HG02588 (cell line): ENCODE measurements around the gene LARP1B.
"Not testable (repeated sequence)": the region's sequence is repeated elsewhere in the genome, so short reads cannot be mapped to it uniquely, and the experiment has no call there.

Experiments used
- ATAC-seq: cut with Tn5 transposase; IDR thresholded peaks from one replicate; pipeline ENCODE4 v1.9.1; 2021; ENCODE audit warnings: mild to moderate bottlenecking, moderate library complexity; ENCODE audit not compliant: unreplicated experiment

LARP1B gene

DNA sequence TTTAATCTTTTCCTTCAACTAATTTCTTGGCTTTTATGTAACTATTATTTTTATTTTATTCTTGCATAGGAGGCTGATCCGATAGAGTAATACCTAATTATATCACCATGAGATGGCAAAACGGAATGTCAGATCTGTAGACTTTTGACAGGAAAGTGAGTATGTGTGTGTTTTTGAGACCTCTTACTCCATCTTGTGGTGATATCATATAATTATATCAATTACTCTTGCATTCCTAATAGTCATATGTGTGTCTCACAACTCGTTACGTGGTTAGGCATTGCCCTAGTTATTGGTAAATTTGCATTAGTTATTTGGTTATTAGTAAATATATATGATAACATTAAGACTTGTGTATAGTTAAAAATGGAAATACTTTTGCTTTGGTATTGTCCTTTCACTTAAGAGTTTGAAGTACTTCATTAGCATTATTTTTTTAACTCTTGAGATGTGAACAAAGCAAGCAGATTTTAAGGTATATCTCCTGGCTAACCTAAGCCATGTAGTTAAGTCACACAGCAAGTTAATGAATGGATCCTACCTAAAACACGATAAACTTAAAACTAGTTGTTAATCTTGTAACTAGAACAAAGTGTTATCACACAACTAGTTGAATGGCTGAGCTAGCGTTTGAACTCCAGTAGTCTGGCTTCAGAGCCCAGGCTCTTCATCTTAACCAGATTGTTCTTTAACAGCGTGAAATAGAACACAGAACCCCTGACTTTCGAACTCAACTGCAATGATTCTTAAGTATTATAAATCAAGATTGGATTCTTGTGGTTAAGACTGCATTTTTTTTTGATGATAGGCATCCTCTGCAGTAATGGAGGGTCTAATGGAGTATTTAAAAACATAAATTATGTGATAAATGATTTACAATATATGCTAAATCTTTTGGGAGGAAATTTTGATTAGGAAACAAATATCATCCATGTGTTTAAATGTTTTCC is 159.4 kb downstream of the LARP1B start:
- no peak for ATAC-seq

DNA sequence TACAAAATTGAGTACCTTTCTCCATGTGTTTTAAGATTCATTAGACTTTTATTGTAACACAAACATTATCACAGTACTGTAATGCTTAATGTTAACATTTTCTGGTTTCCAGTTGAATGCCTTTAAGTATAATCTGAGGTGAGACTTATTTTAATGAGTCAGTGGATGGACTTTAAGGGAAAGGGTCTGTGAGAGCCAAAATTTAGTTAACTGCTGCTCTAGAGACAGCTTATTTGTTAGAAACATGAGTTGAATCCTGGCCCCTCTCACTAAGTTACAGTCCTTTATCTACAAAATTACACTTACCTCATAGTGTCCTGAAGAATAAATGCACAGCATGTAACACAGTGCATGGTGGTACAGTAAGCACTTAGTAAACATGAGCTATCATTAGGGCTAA is 160.5 kb downstream of the LARP1B start:
- ATAC-seq: no peak

DNA sequence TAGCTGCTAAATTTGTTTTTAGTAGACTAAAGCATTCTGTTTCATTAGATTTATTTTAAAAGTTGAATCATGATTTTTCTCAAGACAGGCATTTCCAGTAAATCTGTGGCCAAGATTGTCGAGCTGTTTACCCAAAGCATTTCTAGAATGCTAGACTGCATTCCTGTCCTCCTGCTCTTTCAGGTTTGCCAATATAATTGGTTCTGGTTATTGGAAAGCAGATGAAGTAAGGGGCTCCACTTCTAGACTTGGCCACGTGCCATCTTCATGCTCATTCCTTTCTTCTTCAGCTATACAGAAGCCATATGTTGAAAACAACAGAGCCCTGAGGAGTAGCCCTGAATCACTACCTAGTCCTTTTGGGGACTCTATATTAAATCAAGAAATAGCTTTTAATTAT is 164.0 kb downstream of the LARP1B start:
- no peak for ATAC-seq

DNA sequence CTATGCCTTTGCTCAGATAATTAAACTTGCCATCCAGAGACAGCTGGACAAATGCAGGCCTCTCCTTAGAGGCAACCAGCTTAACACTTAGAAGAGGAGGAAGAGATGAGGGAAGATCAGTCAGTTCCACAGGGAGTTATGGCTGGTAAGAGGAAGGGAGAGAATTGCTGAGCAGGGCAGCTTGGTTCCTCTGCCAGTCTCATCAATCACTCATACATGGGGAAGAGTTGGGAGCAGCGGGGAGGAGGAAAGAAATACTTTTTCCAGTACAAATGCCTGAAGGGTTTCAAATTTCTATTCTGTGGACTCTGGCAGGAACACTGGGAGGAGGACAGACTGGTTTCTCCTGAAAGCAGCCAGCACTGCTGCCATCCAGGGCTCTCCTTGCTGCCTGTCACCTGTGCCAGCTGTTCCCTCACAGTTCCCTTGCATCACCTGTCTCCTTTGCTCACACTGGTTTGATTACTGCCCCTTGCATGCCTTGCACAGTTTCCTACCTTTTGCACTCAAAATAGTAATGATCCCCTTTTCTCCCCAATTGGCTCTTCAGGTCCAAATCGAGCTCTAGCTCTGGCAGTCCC is 167.0 kb downstream of the LARP1B start:
- no peak for ATAC-seq

DNA sequence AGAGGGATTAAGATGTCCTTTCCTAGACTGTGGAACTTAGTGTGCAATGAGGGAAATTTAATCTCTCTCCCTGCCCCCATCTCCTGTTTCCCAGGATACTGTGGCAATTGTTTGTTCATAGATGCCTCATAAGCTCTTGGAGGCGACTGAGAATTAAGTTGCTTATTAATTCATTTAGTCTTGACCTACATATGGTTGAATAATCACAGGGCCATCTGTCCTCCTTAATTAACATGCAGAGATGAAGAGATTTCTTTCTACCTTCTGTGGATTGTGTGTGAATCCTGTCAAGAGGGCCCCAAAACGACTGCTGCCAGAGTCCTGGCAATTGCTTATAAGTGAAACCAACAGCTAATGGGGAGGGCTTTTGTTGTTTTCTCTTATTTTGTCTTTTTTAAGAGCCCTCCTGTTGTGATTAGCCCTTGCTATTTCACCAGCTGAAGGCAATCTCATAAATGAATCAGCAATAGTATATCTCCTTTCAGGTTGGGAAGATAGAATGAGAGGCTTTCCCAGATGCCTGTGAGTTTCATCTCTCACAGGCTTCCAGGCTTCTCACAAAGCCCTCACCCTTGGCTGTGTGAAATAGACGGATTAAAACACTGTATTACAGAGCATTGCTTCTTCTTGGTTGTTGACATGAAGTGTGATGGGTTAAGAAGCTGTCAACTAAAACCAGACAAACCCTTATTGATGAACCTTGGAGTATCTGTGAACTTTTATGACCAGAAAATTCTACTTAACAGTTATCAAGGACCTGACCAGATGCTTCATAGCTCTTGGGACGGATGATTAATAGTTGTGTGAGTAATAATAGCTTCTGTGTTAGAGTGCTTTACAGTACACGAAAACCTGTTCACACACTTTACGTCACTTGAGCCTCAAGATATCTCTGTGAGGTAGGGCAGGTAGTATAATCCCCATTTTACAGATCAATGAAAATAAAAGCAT is 168.0 kb downstream of the LARP1B start:
- no peak for ATAC-seq

DNA sequence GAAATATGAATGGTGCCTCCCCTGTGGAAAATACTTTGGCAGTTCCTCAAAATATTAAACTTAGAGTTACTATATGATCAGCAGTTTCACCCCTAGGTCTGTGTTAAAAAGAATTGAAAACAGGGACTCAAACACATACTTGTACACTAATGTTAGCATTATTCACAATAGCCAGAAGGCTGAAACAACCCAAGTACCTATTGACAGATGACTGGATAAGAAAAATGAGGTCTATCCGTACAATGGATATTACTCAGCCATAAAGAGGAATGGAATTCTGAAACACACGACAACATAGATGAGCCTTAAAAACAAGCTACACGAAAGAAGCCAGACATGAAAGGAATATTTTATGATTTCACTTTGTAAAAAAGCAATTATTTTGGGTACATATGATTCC is 171.6 kb downstream of the LARP1B start:
- ATAC-seq: no peak

DNA sequence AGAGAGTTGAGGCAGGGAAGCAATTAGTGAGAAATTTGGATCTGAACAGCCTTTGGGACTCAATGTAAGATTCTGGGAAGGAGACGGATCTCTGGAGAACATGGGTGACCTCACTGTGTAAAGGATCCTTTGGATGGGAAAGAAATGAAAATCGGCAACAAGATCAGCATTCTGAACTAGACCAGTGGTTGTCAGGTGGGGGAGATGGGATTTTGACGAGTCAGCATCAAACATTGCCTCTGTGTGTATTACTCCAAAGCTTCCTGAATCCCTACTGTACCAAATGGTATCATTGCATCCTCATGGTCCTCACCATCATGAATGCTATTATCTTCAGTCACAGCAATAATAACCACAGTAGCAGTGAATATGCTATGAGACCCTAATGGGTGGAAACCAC is 173.7 kb downstream of the LARP1B start:
- ATAC-seq: no peak

DNA sequence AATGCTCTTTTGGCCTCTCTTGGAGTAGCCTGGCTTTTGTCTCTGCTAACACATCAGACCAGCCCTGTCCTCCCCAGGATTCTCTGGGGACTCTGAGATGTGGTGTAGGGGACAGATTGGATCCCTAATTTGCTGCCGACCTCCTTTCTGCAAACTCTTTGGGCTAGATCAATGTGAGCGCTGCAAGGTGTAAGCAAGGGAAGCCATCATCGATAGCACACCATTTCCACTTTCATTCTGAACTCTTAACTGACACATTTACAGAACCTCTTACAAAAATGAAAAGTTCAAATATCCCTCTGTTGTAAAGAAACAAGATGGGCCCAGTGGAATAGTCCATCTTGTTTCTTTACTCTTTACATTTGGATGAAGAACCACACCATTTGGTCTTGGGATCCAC is 179.9 kb downstream of the LARP1B start:
- ATAC-seq: no peak

DNA sequence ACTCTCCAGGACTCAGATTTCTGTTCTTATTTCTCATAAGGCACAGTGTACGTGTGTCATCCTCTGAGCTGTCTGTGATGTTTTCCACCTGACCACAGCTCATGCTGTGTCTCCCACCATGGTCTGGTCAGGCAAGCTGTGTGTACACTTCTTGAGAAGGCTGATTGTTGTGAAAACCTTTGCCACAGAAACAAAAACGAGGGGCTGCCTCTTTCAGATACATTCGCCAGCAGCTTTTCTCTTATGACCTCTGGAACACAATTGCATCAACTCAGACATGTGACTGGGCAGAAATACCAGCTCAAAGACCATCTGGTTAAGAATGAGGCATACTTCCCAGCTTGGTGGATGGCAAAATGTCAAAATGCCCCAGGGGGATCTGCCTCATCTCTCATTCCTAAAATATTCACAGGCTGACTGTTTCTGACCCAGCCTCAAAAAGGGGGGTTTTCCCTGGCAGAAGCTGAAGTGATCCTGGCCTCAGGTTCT is 180.4 kb downstream of the LARP1B start:
- ATAC-seq: no peak

DNA sequence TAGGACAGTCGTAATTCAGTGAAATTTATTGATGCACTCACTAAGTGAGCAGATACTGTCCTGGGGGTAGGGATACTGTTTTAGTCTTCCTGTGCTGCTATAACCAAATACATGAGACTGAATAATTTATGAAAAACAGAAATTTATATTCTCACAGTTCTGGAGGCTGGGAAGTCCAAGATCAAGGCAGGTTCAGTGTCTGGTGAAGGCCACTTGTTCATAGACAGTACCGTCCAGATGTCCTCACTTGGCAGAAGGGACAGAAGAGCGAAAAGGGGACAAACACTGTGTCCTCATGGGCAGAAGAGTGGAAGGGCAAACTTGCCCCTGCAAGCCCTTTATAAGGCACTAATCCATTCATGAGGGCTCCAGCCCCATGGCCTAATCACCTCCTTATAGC is 180.9 kb downstream of the LARP1B start:
- ATAC-seq: no peak

DNA sequence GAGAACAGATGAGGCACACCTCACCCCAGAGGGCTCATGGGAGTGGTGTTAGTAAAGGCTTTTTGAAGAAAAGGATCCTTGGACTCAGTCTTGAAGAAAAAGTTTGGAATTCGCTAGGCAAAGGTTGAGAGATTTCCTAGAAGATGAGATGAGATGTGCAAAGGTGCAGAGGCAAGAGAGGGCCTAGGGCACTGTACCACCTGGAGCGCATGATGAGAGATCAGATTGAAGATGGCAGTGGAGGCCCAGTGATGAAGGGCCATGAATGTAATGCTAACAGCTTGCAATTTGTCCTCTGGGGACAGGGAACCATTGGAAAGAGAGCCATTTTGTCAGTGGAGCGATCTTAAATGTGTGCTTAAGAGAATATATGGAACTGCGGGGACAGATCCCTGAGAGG is 181.5 kb downstream of the LARP1B start:
- ATAC-seq: no peak

DNA sequence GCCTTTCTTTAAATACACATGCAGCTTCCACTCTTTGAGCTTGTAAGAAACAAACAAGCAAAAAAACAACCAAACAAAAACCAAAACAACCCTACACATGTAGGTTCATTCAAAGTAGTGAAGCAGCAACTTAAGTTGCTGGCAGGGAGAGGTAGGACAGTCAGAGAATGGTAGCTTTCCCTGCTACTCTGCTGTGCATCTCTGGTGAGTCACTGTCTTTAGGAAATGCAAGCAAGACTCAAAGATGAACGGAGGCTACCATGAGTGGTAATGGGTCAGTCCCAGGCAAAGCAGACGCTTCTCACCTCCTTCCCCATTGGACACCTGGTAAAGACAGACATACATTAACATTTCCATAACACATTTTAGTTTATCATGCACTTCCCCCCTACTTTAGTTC is 183.3 kb downstream of the LARP1B start:
- ATAC-seq: no peak

DNA sequence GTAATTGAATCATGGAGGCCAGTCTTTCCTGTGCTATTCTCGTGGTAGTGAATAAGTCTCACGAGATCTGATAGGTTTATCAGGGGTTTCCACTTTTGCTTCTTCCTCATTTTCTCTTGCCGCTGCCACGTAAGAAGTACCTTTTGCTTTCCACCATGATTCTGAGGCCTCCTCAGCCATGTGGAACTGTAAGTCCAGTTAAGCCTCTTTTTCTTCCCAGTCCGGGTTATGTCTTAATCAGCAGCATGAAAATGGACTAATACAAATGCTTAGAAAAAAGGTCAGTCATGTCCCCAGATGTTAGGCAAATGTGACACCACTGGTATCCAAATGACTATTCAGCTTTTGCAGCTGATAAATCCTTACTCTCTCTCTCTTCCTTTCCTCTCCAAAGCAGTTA is 184.3 kb downstream of the LARP1B start:
- ATAC-seq: not testable (repeated sequence)

DNA sequence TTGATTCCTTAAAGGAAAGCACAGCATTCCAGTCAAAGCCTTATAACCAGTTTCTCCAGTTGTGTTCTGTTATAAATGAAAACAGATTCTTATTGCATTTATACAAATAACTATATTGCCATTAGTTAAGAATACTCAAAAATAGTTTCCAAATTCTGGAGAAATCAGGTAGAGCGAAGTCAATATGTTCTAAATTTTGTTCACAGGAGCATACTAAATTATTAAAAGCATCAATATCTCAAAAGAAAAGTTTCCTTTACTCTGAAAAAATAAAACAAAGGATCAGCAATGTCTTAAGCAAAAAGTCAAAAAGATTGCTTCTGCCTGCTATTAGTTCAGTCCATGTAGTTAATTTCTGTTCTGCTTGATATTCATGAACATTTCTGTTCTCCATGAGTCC is 186.8 kb downstream of the LARP1B start:
- no peak for ATAC-seq

DNA sequence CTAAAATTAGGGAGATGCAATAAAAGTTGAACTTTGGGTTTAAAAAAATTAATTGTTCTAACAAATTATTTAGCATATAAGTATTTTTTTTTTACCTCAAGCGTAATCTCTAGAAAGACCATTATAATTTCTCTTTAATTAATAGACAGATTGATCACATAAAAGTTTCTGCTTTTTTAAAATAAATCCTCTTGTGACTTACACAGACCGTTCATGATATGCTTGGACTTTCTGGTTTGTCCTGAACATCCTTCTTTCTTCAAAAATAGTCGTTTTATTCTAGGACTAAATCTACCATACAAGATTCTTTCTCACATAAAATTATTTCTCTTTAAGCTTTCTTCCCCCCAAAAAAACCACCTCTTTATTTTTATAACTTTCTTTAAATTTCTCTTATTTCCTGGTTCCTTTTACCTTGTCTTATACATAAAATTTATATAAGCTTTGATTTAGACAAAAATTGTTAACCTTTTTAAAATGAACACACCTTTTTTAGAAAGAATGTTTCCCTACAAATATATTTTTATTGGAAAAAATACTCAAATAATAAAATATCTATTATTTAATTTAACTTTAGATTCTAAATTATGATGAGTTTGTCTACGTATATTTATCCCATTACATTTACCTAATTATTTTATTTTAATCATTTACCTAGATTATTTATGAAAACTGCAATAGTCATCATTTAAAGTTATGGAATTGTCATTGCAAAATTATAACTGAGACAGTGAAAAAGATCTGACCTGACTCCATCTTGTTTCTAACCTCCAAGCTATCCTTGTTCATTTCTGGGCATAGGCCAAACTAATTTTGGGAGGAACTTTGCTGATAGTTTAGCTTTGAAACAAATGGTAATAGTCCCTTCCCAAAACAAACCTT is 188.9 kb downstream of the LARP1B start:
- no peak for ATAC-seq

DNA sequence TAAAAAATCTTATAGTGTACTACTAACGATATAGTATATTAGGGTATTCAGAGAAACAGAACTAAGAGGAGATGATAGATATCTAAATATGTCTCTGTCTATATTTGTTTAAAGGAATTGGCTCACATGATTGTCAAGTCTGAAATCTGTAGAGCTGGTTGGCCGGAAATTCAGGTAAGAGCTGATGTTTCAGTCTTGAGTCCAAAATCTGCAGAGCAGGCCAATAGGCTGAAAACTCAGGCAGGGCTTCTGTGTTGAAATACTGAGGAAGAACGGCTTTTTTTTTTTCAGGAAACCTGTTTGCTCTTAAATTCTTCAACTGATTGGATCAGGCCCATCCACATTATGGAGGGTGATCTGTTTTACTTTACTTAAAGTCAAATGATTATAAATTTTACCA is 194.8 kb downstream of the LARP1B start:
- no peak for ATAC-seq

DNA sequence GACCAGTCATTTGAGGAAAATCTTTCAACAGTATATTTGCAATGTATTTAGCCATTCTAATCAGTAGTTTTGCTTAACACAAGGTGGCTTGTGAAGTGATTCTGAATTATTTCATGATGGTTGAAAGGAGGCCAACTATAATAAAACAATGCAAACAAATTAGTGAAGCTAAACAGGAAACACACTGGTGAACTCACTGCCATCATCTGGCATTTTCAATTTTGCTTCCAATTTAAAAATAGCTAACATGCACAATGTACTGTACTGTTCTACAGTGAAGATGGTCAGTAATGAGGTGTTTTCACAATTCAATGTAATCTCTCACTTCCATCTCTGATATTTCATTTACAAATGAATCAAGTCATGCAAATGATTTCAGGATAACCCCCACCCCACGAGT is 195.4 kb downstream of the LARP1B start:
- no peak for ATAC-seq

DNA sequence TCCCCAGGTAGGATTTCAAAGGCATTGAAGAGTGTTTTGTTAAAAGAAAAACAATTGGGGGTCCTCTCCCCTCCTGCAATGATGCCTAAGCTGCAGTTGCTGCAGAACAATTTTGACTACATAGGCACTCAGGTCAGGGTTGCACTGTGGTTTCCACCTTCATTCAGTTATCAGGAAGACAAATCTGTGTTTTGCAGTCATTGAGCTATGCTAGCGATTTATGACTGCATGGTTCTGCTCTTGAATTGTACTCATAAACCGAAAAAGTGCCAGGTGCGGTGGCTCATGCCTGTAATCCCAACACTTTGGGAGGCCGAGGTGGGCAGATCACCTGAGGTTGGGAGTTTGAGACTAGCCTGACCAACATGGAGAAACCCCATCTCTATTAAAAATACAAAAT is 197.1 kb downstream of the LARP1B start:
- not testable (repeated sequence) for ATAC-seq

DNA sequence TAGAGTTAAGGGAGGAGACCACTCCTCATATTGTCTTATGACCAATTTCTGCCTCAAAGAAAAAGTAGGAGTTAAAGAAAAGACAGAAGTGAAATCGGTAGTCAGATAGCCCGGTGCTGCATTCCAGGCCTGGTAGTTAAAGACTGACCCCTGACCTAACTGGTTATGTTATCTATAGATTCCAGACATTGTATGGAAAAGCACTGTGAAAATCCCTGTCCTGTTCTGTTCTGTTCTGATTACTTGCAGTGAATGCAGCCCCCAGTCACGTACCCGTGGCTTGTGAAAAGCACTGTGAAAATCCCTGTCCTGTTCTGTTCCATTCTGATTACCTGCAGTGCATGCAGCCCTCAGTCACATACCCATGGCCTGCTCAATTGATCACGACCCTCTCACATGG is 198.8 kb downstream of the LARP1B start:
- not testable (repeated sequence) for ATAC-seq
